ENCODE data around the gene CER1. TPM values are rescaled to one million over a fixed set of nuclear protein-coding genes. Genes with fewer than 3 reads are reported as not detected.

CER1 gene
- total and polyA plus RNA-seq, 2 of the 4 experiments (the other 2 are of a cell fraction) = not detected

- H2AK9ac ChIP-seq (replicated peaks; ENCODE audit: low read depth, low read length, poor library complexity) = no peak overlapping the region
- H2AK5ac ChIP-seq (ENCODE audit: low read depth, low read length) = no peak overlapping the region
- no peak overlapping the region for H3K9ac ChIP-seq (ENCODE audit: low read depth, low read length)
- no peaks in the 10 kb centered on the region for H3K9me1 ChIP-seq (ENCODE audit: insufficient read depth, low read length)
- H3K27me3 ChIP-seq (ENCODE audit: control insufficient read depth, insufficient read depth, low read length) = no peaks in the 10 kb centered on the region
- H4K91ac ChIP-seq (ENCODE audit: insufficient read depth, low read depth, low read length) = no peak overlapping the region
- no peak overlapping the region for H3K4ac ChIP-seq (ENCODE audit: low read depth, low read length)
- no peak overlapping the region for H4K8ac ChIP-seq (ENCODE audit: low read depth in 2 of 2, low read length in 2 of 2)
- no peak overlapping the region for H3K23ac ChIP-seq (ENCODE audit: low read depth, low read length)
- H2AFZ ChIP-seq (replicated peaks; ENCODE audit: low read length, poor library complexity) = no peak overlapping the region
- BruUV-seq (replicated peaks) = no TSS peak
- ChIA-PET POLR2A (ENCODE audit: unreplicated experiment) (no interaction called here), CTCF (no interaction called here)
- TF ChIP-seq SMC3 (IDR thresholded peaks at IDR 0.05; ENCODE audit: low read depth, low read length) (no peak), BHLHE40 (IDR thresholded peaks at IDR 0.05; ENCODE audit: low read depth, low read length) (no peak), FOS (IDR thresholded peaks at IDR 0.05; ENCODE audit: low read depth, low read length) (no peak), CTCF (conservative IDR thresholded peaks at IDR 0.05; ENCODE audit: low read depth, low read length) (no peak), CHD1 (IDR thresholded peaks at IDR 0.05; ENCODE audit: low read depth, low read length) (no peak), MAZ (IDR thresholded peaks at IDR 0.05; ENCODE audit: borderline replicate concordance, low read depth, low read length) (no peak), USF2 (IDR thresholded peaks at IDR 0.05; ENCODE audit: low read depth, low read length) (no peak)
- H3K4me1 ChIP-seq (ENCODE audit: control insufficient read depth, insufficient read depth, low read length) = no peaks in the 10 kb centered on the region
- no peak overlapping the region for H3K14ac ChIP-seq (replicated peaks; ENCODE audit: low read depth, low read length)
- no peak overlapping the region for H3K56ac ChIP-seq (ENCODE audit: extremely low read depth, insufficient read depth, low read length)
- H3K79me1 ChIP-seq (ENCODE audit: low read depth in 1 of 2, low read length in 2 of 2) = no peaks in the 10 kb centered on the region
- no peak overlapping the region for H4K5ac ChIP-seq (ENCODE audit: low read depth, low read length)
- no peaks in the 10 kb centered on the region for H3K9me3 ChIP-seq (ENCODE audit: control insufficient read depth, insufficient read depth, low read length)
- dilution Hi-C loops (cut with HindIII; ENCODE audit: low sequenced_read_pairs, unreplicated experiment) = no loop called here
- in situ Hi-C loops (cut with MboI; ENCODE audit: low sequenced_read_pairs) = loop anchor here (5.0 to 10.0 kb wide), 2 partner anchors 143 to 295 kb away; no protein-coding TSS in a partner anchor
- intact Hi-C loops (cut with micrococcal nuclease) = loop anchor here (10.0 kb wide), 2 partner anchors 375 to 1335 kb away; no protein-coding TSS in a partner anchor
- H3K27ac ChIP-seq (ENCODE audit: insufficient read depth, low read length) = no peak overlapping the region
- DNase-seq (no peak), ATAC-seq (ENCODE audit: low read depth) (no peak)
- H4K20me1 ChIP-seq (ENCODE audit: insufficient read depth, low read length) = no peaks in the 10 kb centered on the region
- H3K18ac ChIP-seq (ENCODE audit: low read depth, low read length) = no peak overlapping the region
- H3K36me3 ChIP-seq (ENCODE audit: control insufficient read depth, insufficient read depth, low read length) = no peaks in the 10 kb centered on the region
- no peak overlapping the region for H2BK120ac ChIP-seq (ENCODE audit: low read depth, low read length)
- no peak overlapping the region for H3K4me2 ChIP-seq (ENCODE audit: low read depth, low read length)
- no peak overlapping the region for H2BK5ac ChIP-seq (ENCODE audit: low read depth, low read length, poor library complexity, severe bottlenecking)
- WGBS, 2 experiments (ENCODE audit: extremely low coverage in 2 of 2, insufficient read length in 1 of 2) = no CpG with 5 or more reads among the region's 1 CpG
- H2BK20ac ChIP-seq (ENCODE audit: low read depth, low read length) = no peak overlapping the region
- H3K4me3 ChIP-seq (ENCODE audit: insufficient read depth, low read depth, low read length) = no peak overlapping the region
- no peak overlapping the region for H2BK15ac ChIP-seq (ENCODE audit: low read depth, low read length)
These were observed 37.5 kb upstream of the CER1 start for GRCh38 chr9:14760060-14760459.

All from IMR-90 (cell line).